ENCODE results near the gene KDM4D.

Gene KDM4D

DNA sequence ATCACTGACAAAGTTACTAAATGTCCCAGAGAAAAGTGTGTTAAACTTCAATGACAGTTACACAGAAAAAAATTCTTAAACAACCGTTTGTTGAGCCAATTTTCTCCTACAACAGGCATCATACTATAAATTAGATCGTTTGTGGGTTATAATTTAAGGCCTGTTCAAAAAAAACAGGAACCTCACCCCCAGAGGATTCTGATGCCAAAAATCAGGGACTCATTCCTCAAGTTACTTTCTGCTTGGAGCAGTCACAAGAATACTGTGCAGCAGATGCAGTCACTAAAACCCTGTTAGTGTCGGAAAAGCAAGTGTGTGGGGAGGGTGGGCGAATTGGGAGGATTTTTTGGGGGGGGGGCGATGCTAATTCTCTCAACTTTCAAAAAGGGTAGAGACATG, 810 bp upstream of the KDM4D start (continued):
- TF ChIP-seq CSRNP3 (CRISPR knock-in tag; IDR thresholded peaks at IDR 0.05) (no peak), TOX (CRISPR knock-in tag; IDR thresholded peaks at IDR 0.05; ENCODE audit: borderline replicate concordance) (no peak), ESRRG (CRISPR knock-in tag; IDR thresholded peaks at IDR 0.05) (no peak), ZC3H10 (CRISPR knock-in tag; IDR thresholded peaks at IDR 0.05) (no peak)
- TF ChIP-seq, protein P1, sequence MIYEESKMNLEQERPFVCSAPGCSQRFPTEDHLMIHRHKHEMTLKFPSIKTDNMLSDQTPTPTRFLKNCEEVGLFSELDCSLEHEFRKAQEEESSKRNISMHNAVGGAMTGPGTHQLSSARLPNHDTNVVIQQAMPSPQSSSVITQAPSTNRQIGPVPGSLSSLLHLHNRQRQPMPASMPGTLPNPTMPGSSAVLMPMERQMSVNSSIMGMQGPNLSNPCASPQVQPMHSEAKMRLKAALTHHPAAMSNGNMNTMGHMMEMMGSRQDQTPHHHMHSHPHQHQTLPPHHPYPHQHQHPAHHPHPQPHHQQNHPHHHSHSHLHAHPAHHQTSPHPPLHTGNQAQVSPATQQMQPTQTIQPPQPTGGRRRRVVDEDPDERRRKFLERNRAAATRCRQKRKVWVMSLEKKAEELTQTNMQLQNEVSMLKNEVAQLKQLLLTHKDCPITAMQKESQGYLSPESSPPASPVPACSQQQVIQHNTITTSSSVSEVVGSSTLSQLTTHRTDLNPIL (CRISPR knock-in tag; IDR thresholded peaks at IDR 0.05; ENCODE audit: low read depth) = no peak

- ATAC-seq = no peak
- TF ChIP-seq ZNF8 (CRISPR knock-in tag; IDR thresholded peaks at IDR 0.05) = no peak
- TF ChIP-seq, protein P1 (CRISPR knock-in tag; IDR thresholded peaks at IDR 0.05; ENCODE audit: low read depth) = no peak
- no peak for TF ChIP-seq ARNTL (CRISPR knock-in tag; IDR thresholded peaks at IDR 0.05; ENCODE audit: borderline replicate concordance, low read depth)
- TF ChIP-seq, protein P2, sequence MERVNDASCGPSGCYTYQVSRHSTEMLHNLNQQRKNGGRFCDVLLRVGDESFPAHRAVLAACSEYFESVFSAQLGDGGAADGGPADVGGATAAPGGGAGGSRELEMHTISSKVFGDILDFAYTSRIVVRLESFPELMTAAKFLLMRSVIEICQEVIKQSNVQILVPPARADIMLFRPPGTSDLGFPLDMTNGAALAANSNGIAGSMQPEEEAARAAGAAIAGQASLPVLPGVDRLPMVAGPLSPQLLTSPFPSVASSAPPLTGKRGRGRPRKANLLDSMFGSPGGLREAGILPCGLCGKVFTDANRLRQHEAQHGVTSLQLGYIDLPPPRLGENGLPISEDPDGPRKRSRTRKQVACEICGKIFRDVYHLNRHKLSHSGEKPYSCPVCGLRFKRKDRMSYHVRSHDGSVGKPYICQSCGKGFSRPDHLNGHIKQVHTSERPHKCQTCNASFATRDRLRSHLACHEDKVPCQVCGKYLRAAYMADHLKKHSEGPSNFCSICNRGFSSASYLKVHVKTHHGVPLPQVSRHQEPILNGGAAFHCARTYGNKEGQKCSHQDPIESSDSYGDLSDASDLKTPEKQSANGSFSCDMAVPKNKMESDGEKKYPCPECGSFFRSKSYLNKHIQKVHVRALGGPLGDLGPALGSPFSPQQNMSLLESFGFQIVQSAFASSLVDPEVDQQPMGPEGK (CRISPR knock-in tag; IDR thresholded peaks at IDR 0.05; ENCODE audit: borderline replicate concordance) = no peak
- no peak for TF ChIP-seq OSR1 (CRISPR knock-in tag; IDR thresholded peaks at IDR 0.05)
- no peak for TF ChIP-seq BACH2 (CRISPR knock-in tag; IDR thresholded peaks at IDR 0.05; ENCODE audit: borderline replicate concordance)
- no peak for TF ChIP-seq TCF4 (CRISPR knock-in tag; IDR thresholded peaks at IDR 0.05; ENCODE audit: borderline replicate concordance)
- TF ChIP-seq ISL1 (CRISPR knock-in tag; IDR thresholded peaks at IDR 0.05) = no peak
- TF ChIP-seq ZC3H10 (CRISPR knock-in tag; IDR thresholded peaks at IDR 0.05) = no peak
- no peak for TF ChIP-seq POU6F1 (CRISPR knock-in tag; IDR thresholded peaks at IDR 0.05; ENCODE audit: borderline replicate concordance, low read depth)
- TF ChIP-seq ESRRG (CRISPR knock-in tag; IDR thresholded peaks at IDR 0.05) = no peak
Observed at GRCh38 chr11:94974178-94974577, 669 bp downstream of the KDM4D start.

- ATAC-seq = no peak
Observed at GRCh38 chr11:94975599-94975998, 2.1 kb downstream of the KDM4D start.

More at GRCh38 chr11:94975599-94975998, 2.1 kb downstream of the KDM4D start:
- TF ChIP-seq RARB (CRISPR knock-in tag; IDR thresholded peaks at IDR 0.05) (no peak), TSHZ2 (CRISPR knock-in tag; IDR thresholded peaks at IDR 0.05) (no peak), ZNF8 (CRISPR knock-in tag; IDR thresholded peaks at IDR 0.05) (no peak), SNAI2 (CRISPR knock-in tag; IDR thresholded peaks at IDR 0.05) (no peak), CSRNP3 (CRISPR knock-in tag; IDR thresholded peaks at IDR 0.05) (no peak)

Measured in SK-N-SH treated with all-trans-retinoic acid at 6 μM for 48 hours (cell line).